K562 (cell line): ENCODE measurements around the gene IGF2. TPM values are rescaled to one million over a fixed set of nuclear protein-coding genes. Genes with fewer than 3 reads are reported as not detected.

ENCODE experiments used
- ATAC-seq: fragments of 200-7000 bp; cut with Tn5 transposase; 3 replicates; pipeline ENCODE4 v1.9.1; 2020; ENCODE audit warnings: moderate library complexity
- BruUV-seq: library from RNA; stranded (reverse); fragments of 400-500 nt; replicated peaks from 2 replicates; lab custom pipeline; 2021; lab: Mats Ljungman, UMichigan
- CTCF ChIA-PET: fragments of 300-600 bp; formaldehyde crosslinking; extraction: SDS; loops from one replicate; lab custom pipeline; 2021; ENCODE audit warnings: low intra/inter-chr PET ratio; lab: Yijun Ruan, JAX
- POLR2A ChIA-PET: fragments of 300-600, 350-650 bp; sonication (Branson Sonifier 250); formaldehyde crosslinking; extraction: SDS; loops from one replicate; lab custom pipeline; 2021; ENCODE audit warnings: antibody characterized with exemption, inconsistent platforms; lab: Yijun Ruan, JAX
- DNase-seq, 4 experiments: peaks; one replicate each; pipeline versions ENCODE4 v3.0.0 to v3.0.0-alpha.2; 2011 to 2018; ENCODE audit warnings: low spot score in 3 of 4, mixed read lengths in 3 of 4; ENCODE audit errors: extremely low read depth in 1 of 4
- FAIRE-seq: peaks from 2 replicates; lab custom pipeline; 2011; peaks lifted over from hg19 to GRCh38; lab: Jason Lieb, UNC
- H2AFZ ChIP-seq: 2 replicates; pipeline ENCODE4 v1.6.0; 2011; ENCODE audit warnings: low read depth, low read length, control low read depth, inconsistent platforms
- H3K27ac ChIP-seq: fragments of 200-600 bp; 3 replicates; pipeline ENCODE4 v1.8.0; 2011; ENCODE audit warnings: low read depth, mild to moderate bottlenecking, control low read depth, inconsistent platforms, low read length, moderate library complexity, mixed read lengths; ENCODE audit errors: extremely low read depth
- H3K27me3 ChIP-seq, 2 experiments: fragments of 300-600 bp in 1 of 2; 2 replicates in 1 of 2; 3 replicates in 1 of 2; pipeline versions ENCODE4 v1.6.0 to v1.8.0; 2011; ENCODE audit warnings: inconsistent platforms in 2 of 2, low read length in 2 of 2, mild to moderate bottlenecking in 1 of 2, mixed read lengths in 1 of 2, moderate library complexity in 1 of 2; ENCODE audit not compliant: control insufficient read depth in 2 of 2, insufficient read depth in 2 of 2
- H3K36me3 ChIP-seq: fragments of 300-600 bp; 3 replicates; pipeline ENCODE4 v1.8.0; 2011; ENCODE audit warnings: mild to moderate bottlenecking, low read length, inconsistent platforms; ENCODE audit not compliant: control insufficient read depth, insufficient read depth
- H3K4me1 ChIP-seq, 2 experiments: fragments of 200-600 bp in 1 of 2; replicated peaks in 1 of 2; 2 replicates in 1 of 2; 3 replicates in 1 of 2; pipeline versions ENCODE4 v1.5.1 to v1.8.0; 2011; ENCODE audit warnings: inconsistent platforms in 2 of 2, low read length in 2 of 2, mild to moderate bottlenecking in 1 of 2, mixed read lengths in 1 of 2, moderate library complexity in 1 of 2; ENCODE audit not compliant: control insufficient read depth in 2 of 2, insufficient read depth in 2 of 2
- H3K4me2 ChIP-seq: 2 replicates; pipeline ENCODE4 v1.6.1; 2011; ENCODE audit warnings: low read length, control low read depth, inconsistent platforms, mixed read lengths; ENCODE audit not compliant: insufficient read depth
- H3K4me3 ChIP-seq: fragments of 200-600 bp; sonication (generic), shearing (Covaris generic); 2 replicates; pipeline ENCODE4 v1.5.1; 2016; ENCODE audit warnings: control low read depth, inconsistent platforms
- H3K79me2 ChIP-seq: fragments of 200-600 bp; 3 replicates; pipeline ENCODE4 v1.8.0; 2011; ENCODE audit warnings: low read length, inconsistent platforms; ENCODE audit not compliant: control insufficient read depth, insufficient read depth
- H3K9ac ChIP-seq, 2 experiments: 2 replicates each; pipeline versions ENCODE4 v1.6.0 to v1.6.1; 2011; ENCODE audit warnings: low read depth in 2 of 2, low read length in 2 of 2, control low read depth in 1 of 2, inconsistent platforms in 1 of 2, mild to moderate bottlenecking in 1 of 2, mixed read lengths in 1 of 2; ENCODE audit not compliant: insufficient read depth in 1 of 2
- H3K9me1 ChIP-seq: one replicate; pipeline ENCODE4 v1.6.0; 2011; ENCODE audit warnings: inconsistent platforms, mild to moderate bottlenecking, low read length, moderate library complexity; ENCODE audit not compliant: control insufficient read depth, insufficient read depth
- H3K9me3 ChIP-seq: replicated peaks from 2 replicates; pipeline ENCODE4 v1.5.1; 2011; ENCODE audit warnings: low read depth, low read length, inconsistent platforms; ENCODE audit not compliant: control insufficient read depth, insufficient read depth
- H4K20me1 ChIP-seq: replicated peaks from 2 replicates; pipeline ENCODE4 v1.6.1; 2011; ENCODE audit warnings: low read length, inconsistent platforms, mixed read lengths; ENCODE audit not compliant: control insufficient read depth, insufficient read depth
- KDM5B ChIP-seq: fragments of 200-600 bp; sonication (generic); IDR thresholded peaks from 2 replicates; pipeline ENCODE4 v1.6.1; 2012; ENCODE audit warnings: low read depth, mild to moderate bottlenecking, moderate library complexity, low read length, control low read depth, inconsistent platforms; ENCODE audit not compliant: insufficient replicate concordance
- PRMT5 ChIP-seq: sonication (generic); formaldehyde crosslinking; IDR thresholded peaks from 2 replicates; pipeline ENCODE4 v1.5.0; 2020; ENCODE audit warnings: missing genetic modification reagents
- RFX1 ChIP-seq: fragments of 450-650 bp; IDR thresholded peaks from 2 replicates; pipeline ENCODE4 v1.6.1; 2016; ENCODE audit warnings: mild to moderate bottlenecking, moderate library complexity
- TGIF2 ChIP-seq: sonication (generic); formaldehyde crosslinking; IDR thresholded peaks from 2 replicates; pipeline ENCODE4 v1.8.1; 2022; ENCODE audit warnings: mild to moderate bottlenecking, missing genetic modification reagents, moderate library complexity
- THRA ChIP-seq: fragments of 450-650 bp; IDR thresholded peaks from 2 replicates; pipeline ENCODE4 v1.6.1; 2017; ENCODE audit warnings: mild to moderate bottlenecking, moderate library complexity
- ZNF3 ChIP-seq: fragments of 250-450 bp; sonication (Bioruptor Pico); IDR thresholded peaks from 2 replicates; pipeline ENCODE4 v1.5.0; 2021; ENCODE audit warnings: mild to moderate bottlenecking, moderate library complexity
- WGBS: fragments of 100-300 bp; shearing (Covaris generic); methylation state at CpG from one replicate; pipeline ENCODE4 v1.1.6; 2016; ENCODE audit warnings: low coverage, mixed read lengths; ENCODE audit not compliant: insufficient coverage; ENCODE audit errors: missing lambda C conversion rate; 5-methylcytosine and 5-hydroxymethylcytosine counted together
- in situ Hi-C: fragments of 300-500 bp; cut with MboI; formaldehyde crosslinking; loops from 4 replicates; pipeline ENCODE4 v1.15.0; 2018; ENCODE audit warnings: inconsistent platforms, mixed read lengths
- intact Hi-C: fragments of 100-400 bp; cut with micrococcal nuclease; formaldehyde crosslinking; loops from 2 replicates; pipeline ENCODE4 v1.14.2; 2022
- polyA plus RNA-seq, 8 experiments: library from polyadenylated mRNA; depleted of rRNA in 4 of 8; stranded (reverse) in 5 of 8; unstranded in 3 of 8; fragments of >200 nt; fragmentation: Nextera tagmentation in 2 of 8; fragmentation: Illumina TruSeq in 1 of 8; extraction: Ambion mirVana in 2 of 8; extraction: Trizol in 1 of 8; gene quantifications; 2 replicates each; pipeline versions ENCODE4 v1.2.1 to v1.2.3, GENCODE V29; 2011 to 2014; ENCODE audit warnings: inconsistent platforms in 1 of 8, missing spikeins in 1 of 8
- total RNA-seq, 7 experiments: library from RNA; depleted of rRNA in 6 of 7; stranded (reverse); fragments of >200 nt in 6 of 7; fragmentation: Illumina TruSeq in 2 of 7; extraction: Trizol in 2 of 7; gene quantifications; 2 replicates each; pipeline versions ENCODE4 v1.2.1 to v1.2.3, GENCODE V29; 2011 to 2021; ENCODE audit warnings: low replicate concordance in 1 of 7
- TF ChIP-seq, protein P1 (sequence below), 2 experiments: IDR thresholded peaks; 2 replicates each; pipeline ENCODE4 v1.6.1; 2011; ENCODE audit warnings: borderline replicate concordance in 1 of 2, control low read depth in 1 of 2, low read depth in 1 of 2, low read length in 1 of 2, mild to moderate bottlenecking in 1 of 2, mixed read lengths in 1 of 2, moderate library complexity in 1 of 2; ENCODE audit not compliant: insufficient read depth in 1 of 2, insufficient read length in 1 of 2, poor library complexity in 1 of 2, severe bottlenecking in 1 of 2; ENCODE audit errors: extremely low read depth in 1 of 2

Gene IGF2
- total and polyA plus RNA-seq, 9 of the 15 experiments (the other 6 are each of a cell fraction or from before 2014, with no cell fraction given), result 0.16 TPM; not detected in 8

DNA sequence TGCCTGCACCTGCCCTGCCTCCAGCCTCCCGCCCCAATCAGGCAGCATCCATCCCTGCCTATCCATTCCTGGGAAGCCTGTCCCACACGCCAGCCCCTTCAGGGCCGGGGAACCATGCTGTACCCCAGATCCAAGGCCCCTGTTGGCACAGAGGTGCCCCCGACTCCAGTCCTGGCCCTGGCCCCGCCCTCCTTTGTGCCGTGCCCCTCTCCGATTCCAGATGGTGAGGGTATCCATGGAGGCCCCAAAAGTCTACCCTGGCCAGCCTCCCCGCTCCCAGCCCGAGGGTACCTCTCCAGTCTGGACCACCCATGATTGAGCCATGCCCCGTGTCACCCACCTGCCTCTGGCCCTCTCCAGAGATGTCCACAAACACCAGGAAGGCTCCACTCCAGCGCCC is 35.2 kb upstream of the IGF2 start (continued):
- TF ChIP-seq THRA (no peak), KDM5B (no peak), TGIF2 (no peak)

GRCh38 chr11:2173761-2174160 is 34.6 kb upstream of the IGF2 start:
- Histone ChIP-seq H3K9me1 (no peaks in the 10 kb centered on the region), H3K4me1 (peaks cover 0 to 21% of the 10 kb centered on the region in 2 experiments; a peak in 2 of 5 replicates), H3K36me3 (no peaks in the 10 kb centered on the region), H3K79me2 (no peaks in the 10 kb centered on the region), H3K27ac (no peak overlapping the region), H3K27me3 (peaks cover 3 to 44% of the 10 kb centered on the region in 2 experiments; a peak in 4 of 5 replicates), H3K9ac (no peak overlapping the region), H4K20me1 (no peaks in the 10 kb centered on the region; the same call in none of the 2 replicates), H2AFZ (no peak overlapping the region), H3K4me2 (no peak overlapping the region), H3K4me3 (no peak overlapping the region), H3K9me3 (no peaks in the 10 kb centered on the region; the same call in 1 of the 2 replicates)
- ChIA-PET CTCF (no interaction called here), POLR2A (no interaction called here)
- ATAC-seq, result no peak
- no peak for DNase-seq
- in situ Hi-C loops (no loop called here), intact Hi-C loops (no loop called here)
- no peak for FAIRE-seq
- 0% methylated on average over 11 of the region's 11 CpGs for WGBS
- no peak for TF ChIP-seq PRMT5 (CRISPR knock-in tag)
- no peak for TF ChIP-seq ZNF3
- no peak for TF ChIP-seq RFX1
- TF ChIP-seq, protein P1, sequence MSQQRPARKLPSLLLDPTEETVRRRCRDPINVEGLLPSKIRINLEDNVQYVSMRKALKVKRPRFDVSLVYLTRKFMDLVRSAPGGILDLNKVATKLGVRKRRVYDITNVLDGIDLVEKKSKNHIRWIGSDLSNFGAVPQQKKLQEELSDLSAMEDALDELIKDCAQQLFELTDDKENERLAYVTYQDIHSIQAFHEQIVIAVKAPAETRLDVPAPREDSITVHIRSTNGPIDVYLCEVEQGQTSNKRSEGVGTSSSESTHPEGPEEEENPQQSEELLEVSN (IDR thresholded peaks at IDR 0.05; ENCODE audit: borderline replicate concordance in 1 of 2, extremely low read depth in 1 of 2, insufficient read depth in 1 of 2, insufficient read length in 1 of 2, low read depth in 1 of 2, low read length in 1 of 2, poor library complexity in 1 of 2, severe bottlenecking in 1 of 2), result no peak
- BruUV-seq, result no TSS peak
